GM21515 (cell line): ENCODE results near the gene BTG1.
"Not testable (repeated sequence)": the region's sequence is repeated elsewhere in the genome, so short reads cannot be mapped to it uniquely, and the experiment has no call there.

Experiments
- ATAC-seq: cut with Tn5 transposase; IDR thresholded peaks from one replicate; pipeline ENCODE4 v1.9.1; 2021; ENCODE audit not compliant: unreplicated experiment

Gene BTG1

DNA sequence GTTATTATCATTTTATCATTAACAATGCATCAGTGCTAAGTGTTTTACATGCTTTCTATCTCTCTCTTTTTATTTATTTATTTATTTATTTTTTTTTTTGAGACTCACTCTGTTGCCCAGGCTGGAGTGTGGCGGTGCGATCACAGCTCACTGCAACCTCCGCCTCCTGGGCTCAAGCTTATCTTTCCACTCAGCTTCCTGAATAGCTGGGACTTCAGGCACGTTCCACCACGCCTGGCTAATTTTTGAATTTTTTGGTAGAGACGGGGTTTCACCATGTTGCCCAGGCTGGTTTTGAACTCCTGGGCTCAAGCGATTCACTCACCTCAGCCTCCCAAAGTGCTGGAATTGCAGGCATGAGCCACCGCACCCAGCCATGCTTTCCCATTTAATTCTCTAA is 3.9 kb upstream of the BTG1 start:
- ATAC-seq = no peak

DNA sequence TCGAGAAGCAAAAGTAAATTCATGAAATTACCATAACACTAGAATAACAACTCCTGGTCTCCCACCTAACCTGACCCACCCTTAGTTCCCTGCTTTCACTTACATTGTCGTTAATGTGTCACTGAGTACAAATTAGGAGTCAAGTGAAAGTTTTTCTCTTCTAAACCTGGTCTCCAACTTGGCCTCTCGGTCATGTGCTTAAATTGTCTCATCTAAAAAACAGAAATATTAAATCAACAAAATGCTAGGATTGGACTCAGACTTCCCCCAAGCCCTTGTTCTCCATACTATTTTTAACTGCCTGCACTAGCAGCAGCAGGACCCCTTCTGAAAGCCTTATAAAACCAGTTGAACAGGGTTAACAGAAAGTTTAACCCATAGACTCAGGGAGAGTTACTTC is 1.8 kb upstream of the BTG1 start:
- no peak for ATAC-seq

DNA sequence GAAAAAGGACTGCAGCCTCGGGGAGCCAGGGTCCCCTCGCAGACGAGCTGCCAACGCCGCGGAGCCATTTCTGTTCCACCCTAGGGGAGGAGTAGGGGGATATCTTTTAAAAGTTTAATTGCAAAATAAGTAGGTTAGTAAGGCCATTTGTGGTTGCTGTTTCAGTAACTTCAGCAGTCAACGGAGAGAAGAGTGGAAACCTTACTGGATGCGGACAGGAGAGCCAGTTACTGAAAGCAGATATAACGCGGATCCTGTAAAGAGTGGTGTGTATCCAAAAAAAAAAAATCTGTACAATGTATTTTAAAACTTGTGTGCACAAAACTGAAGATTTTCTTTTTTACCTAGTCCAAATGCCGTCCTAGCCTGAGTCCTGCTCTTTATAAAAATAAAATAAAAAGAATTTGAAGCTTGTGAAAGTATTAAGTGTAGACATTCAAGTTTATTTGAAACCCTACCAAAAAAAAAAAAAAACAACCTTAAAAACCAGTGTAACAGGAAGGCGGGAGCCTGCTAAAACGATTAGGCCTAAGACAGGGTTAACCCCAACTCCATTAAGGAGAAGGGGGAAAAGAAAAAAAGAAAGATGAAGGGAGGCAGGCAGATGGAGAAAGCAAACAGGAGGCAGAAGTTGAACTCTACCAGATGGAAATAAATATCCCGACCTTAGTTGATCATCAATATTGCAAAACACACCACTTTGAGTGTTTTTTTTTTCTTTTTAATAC is 1.0 kb upstream of the BTG1 start:
- no peak for ATAC-seq

DNA sequence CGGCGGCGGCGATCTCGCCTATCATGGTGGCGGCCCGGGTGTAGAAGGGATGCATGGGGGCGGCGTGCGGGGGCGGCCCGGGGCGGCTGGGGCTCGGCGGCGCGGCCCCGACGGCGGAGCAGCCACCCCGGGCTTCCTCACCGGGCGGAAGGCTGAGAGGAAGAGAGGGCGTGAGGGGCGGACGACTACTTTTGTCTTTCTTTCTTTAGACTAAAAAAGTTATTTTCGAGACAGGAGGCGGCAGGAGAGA is 240 bp downstream of the BTG1 start:
- ATAC-seq = peak; percentile 6

DNA sequence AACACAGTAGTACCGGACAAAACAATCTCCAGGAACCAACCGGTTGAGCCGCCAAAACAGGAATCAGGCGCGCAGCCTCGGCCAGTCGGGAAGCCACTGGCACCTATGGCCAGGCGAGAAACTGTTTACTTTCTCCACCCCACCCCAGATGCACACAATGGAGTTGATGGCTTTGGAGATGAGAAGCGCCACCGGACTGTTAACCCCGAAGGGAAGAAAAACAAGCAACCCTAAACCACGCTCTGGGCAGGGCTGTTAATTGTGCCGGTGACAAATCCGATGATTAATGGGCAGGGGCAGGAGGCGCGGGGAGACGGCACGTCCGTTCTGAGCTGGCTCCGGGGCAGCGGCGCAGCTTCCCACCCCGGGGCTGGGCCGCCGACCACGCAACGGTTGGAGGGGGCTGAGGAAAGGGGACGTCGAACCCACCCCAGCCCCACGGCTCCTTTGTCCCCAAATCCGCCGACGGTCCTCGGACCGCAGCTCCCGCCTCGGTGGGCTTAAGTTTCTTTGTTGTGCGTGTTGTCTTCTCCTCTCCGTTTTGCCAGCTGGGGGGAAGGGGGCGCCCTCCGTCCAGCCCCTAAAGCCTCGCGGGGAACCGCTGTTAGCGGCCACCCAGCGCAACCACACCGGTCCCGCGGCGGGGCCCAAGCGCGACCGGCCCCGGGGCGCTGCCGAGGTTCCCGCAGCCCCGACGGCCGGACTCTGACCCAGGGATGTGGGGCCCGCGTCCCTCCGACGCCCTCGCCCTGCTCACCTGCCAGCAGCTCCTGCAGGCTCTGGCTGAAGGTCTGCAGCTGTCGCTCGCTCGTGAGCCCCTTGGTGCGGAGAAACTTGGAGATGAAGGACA is 790 bp downstream of the BTG1 start:
- peak; percentile 0 for ATAC-seq

DNA sequence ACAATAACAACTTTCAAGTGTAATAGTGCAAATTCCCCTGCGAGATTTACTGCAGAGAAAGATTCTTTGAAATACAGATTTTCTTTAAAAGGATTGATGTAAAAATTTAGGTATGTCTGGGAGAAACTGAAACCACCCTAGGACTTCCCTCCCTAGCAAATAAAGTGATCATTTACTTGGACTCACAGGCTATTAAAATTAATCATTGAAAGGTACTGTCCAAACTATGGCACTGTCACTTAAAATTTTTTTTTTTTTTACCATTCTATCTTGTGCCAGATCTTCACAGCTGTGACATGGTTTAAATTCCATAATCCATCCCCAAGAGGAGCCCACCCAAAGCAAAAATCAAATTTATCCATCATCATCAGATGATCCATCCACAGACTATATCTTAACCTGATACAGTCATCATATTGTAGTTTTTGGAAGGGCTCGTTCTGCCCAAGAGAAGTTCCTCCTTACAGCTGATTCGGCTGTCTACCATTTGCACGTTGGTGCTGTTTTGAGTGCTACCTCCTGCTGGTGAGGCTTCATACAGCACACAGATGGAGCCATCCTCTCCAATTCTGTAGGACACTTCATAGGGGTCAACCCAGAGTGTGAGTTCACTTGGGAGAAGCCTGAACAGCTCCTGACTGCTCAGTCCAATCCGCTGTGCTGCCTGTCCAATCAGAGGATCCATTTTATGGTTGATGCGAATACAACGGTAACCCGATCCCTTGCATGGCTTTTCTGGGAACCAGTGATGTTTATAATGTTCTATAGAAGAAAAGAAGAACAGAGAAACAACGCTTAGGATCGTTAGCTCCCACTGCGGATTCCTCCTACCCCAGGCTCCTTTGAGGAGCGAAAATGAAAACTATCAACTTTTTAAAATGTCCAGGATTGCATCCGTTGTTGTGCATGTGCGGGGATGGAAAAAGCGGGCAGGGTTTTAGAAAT is 1.7 kb downstream of the BTG1 start:
- no peak for ATAC-seq

DNA sequence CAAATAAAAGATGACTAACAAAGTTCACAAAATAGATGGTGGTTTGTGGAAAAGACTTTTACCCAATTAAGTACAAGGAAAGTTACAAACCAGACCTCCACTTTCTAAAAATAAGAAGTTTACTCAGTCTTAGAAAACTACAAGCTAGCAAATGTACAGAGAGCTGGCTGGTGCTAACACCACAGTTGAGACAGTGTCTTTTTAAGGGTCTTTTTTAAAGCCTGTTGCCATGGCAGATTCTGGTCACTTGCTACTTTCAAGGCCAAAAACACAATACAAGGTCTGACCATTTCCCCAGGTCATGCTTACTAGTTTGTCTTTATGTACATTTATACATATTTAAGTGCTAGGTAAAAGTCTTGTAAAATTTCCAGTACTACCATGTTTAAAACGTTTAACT is 2.4 kb downstream of the BTG1 start:
- ATAC-seq = no peak

DNA sequence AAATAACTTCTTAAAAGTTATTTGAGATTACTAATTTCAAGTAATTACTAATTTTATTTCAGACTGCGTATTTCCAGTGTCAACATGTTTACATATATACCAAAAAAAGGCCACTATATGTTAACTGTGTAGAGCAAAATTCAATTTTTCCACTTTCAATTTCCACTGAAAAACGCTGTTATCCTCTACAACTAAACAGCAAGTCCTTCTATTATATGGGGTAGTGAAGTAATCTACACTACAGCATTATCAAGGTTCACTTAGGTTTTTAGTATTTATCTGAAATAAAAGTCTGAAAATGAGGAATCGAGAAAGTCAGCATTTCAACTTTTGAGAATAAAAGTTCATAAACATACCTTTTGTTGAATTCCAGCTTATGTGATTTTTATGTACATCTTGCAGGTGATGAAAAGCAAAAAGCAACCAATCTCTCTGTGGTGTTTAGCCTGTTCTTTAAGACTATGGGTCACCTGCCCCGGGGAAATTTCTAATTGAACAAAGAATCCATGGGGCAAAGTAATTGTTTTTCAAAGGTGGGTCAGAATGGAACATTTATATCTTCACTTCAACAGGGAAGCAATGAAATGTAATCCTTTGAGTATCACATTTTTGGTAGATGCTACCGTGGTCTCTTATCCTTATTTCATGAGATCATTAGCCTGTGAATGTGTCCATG is 3.3 kb downstream of the BTG1 start:
- no peak for ATAC-seq

DNA sequence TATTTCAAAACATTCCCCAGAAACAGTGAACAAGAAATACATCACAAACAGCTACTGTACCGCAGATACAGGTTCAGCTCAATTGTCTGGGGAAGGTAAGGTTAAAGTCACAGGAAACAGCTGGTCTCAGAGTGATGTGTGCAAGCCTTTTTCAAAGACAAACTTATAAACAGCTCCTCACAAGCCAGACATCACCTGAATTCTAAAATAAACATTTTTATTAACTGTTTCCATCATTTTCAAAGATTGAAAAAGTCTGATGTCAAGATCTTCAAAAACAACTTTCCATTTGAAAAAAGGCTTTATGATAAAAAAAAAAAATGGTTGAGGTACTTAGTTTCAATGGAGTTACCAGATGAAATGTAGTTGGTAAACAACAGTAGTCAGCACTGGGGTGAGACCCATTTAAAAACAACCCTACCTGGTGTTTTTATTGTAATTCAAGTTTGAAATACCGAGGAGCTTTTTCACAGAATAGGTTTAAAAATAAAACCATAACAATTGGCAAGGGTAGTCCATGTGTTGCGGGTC is 4.0 kb downstream of the BTG1 start:
- ATAC-seq = no peak

DNA sequence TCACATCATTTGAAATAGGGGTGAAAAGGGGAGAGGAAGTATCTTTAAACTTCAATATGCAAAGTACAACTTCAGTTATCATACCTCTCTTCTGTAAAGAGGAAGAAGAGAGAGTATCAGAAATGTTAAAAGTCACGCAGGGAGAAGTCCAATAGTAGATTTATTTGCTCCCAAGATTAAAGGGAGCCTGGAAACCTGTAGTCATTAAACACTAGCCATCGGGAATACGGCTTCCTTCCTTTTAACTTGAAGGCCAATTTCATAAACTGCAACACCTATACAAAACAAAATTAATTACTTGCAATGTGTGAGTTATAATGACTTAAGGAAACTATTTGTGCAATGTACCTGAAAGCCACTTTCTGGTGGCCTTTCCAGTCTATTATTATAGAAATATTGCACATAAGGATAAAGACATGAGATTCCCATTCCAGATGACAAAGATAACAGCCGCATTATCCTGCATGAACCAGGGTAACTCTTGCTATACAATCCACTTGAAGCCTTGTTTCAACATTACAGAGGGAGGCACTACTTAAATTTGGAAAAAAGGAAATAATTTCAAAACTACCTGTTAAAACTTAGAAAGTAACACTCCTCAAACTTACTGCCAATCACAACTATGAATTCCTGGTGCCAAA is 4.6 kb downstream of the BTG1 start:
- ATAC-seq = no peak

DNA sequence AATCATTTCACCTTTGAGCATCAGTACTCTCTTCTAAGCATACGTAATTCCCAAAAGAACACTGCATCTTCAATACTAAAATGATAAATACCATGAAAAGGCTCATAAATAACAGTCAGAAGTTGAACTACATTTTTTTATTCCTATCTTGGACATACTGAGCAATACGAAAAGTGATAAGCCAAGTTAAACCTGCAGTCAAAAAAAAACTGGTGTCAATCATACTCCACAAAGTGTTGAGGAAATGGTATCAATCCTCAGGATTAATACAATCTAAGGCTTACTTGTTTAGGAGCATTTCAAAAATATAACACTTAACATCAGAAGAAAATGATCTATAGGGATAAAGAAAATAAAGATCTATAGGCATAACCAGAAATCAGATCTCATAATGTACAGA is 5.5 kb downstream of the BTG1 start:
- no peak for ATAC-seq

DNA sequence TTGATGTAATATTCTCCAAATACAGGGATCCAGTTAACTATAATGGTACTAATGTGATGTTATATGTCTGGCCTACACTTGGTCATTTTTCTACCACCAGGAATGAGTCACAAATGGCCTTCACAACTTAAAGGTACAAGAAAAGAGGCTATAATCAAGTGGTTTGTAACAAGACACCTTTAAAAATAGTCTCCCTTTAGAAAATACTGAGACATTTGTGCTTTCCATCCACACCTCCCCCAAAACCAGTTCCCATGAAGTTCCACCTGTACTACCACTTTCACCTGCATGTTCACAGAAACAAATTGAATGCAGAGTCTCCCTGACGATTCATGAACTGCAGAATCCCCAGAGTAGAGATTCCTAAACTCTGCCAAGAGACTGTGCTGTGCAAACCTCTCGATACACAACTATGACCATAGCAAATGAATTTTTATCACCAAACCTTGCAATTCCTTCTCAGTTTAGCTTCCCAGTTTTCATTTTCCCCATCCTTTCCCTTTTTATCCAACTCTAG is 6.0 kb downstream of the BTG1 start:
- ATAC-seq = no peak

DNA sequence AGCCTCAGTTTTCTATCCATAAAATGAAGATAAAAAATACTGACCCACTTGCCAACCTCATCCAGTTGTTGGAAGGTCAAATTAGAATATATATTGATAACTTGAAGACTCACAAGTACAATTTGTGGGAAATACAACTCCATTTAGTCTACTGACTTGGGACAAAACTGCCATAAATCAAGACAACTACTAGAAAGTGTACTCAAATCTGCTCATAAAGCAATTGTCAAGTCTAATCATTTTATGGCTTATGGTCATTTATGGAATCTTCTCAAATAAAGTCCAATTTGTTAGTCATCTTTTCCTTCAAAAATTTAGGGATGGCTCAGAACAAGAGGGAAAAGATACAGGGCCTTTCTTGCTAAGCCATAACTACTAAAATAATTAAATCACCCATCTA is 7.0 kb downstream of the BTG1 start:
- no peak for ATAC-seq

DNA sequence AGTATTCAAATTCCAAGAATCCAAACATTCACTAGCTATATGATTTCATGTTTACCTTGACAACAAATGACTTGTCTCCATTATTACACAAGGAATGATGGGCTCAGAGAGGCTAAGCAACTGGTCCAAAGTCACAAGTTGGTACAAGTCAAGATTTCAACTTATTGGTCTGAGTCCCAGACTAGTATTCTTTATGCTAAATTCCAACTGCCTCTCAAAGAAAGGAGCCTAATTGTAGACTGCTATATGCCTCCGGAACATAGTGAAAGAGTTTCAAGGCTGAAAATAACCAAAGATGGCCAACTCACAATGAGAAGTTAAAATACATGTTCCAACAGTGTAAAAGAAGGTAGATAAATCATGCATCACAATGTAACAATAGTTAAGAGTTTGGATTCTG is 7.5 kb downstream of the BTG1 start:
- no peak for ATAC-seq

DNA sequence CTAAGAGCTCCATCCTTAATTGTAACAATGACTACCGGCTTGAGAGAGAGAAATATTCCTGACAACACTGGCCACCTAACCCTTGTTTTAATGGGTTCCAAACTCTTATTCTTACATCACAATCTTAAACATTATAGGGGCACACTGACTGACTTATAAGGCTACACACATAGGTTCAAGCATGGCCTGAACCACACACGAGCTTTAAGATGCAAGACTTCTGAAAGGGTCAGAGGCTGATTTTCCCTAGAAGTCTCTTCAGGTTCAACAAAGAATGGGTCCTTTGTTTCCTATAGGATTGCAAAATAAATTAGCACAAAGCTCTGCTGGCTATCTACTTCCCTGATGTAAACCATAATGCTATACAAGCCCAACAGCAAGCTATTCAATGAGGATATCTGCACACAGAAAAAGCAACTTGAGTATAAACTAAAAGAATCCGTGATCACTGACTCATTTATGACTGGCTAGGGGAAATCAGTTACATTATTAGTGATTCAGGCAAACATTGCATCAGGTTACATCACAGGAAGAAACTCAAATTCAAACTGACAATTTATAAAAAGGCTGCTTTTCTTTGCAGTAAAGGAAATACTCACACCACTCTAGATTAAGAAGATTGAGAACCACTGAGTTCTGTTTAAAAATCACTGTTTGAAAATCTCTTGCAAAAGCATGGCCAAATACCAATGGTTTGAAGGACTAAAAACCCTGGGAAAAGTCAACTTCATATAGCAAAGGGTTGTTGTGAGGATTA is 8.5 kb downstream of the BTG1 start:
- ATAC-seq = no peak

DNA sequence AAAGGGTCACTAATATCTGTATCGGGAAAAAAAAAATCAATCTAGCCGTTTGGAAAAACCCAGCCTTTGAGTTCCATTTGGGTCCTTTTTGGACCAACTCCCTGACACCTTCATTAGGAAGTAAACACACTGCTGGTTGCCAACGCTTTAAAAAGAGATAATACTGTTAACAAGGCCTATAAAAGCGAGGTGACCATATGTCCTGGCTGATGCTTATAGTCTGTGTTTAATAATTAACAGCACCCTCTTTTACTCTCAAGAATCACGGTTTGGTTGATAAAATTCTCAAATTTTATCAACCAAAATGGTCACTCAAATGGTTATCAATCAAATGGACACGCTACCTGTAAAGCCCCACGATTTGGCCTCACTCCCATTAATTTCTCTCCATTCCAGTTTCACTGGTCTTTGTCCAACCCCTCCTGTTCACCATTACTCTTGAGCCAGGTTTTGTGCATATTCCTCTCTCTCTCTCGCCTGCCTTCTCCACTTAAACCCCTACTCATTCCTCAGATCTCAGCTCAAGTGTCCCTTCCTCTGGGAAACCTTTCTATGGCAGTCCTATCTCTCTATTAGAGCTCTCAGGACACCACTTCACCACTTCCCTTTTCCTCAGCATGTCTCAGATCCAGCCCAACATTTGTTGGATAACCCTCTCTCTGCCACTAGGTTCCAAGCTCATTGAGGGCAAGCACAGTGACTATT is 9.5 kb downstream of the BTG1 start:
- ATAC-seq = no peak

DNA sequence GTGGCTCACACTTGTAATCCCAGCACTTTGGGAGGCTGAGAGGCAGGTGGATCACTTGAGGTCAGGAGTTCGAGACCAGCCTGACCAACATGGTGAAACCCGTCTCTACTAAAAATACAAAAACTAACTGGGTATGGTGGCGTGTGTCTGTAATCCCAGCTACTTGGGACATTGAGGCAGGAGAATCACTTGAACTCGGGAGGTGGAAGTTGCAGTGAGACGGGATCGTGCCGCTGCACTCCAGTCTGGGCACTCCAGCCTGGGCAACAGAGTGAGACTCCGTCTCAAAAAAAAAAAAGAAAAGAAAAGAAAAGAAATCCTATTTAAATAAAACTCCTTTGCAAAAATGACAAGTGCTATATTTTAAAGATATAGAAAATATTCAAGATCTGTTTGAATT is 10.1 kb downstream of the BTG1 start:
- ATAC-seq = not testable (repeated sequence)

DNA sequence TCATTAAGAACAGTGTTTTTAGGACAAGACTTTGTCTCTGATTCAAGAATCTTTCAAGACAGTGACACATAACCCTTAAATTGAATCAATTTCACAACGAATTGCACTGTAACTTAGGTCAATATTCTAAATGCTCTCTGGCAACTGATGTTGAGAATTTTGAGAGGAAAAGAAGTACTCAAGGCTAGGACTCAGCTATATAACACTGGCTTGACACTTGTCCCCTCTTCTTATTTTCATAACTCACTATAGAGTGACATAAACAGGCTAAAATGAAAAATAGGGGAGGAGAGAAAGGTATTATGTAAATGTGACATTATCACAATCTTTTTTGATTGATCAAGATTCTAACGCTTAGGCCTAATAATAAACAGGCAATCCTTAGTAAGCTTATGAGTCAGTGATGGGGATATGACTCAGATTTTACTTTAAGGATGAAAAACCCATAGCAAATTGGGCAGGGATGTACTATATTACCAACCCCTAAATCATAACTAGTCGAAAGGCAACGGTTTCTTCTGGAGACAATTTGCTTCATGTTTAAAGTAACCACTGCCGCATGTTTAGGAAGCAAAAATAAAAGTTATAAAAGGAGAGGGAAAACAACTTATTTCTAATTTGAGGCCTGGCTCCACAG is 10.9 kb downstream of the BTG1 start:
- ATAC-seq = no peak
